ENCODE data around the gene TRRAP. TPM values are rescaled to one million over a fixed set of nuclear protein-coding genes. Genes with fewer than 3 reads are reported as not detected.

TRRAP gene
- polyA plus RNA-seq, 1 donor from 2014 or later = 12.9 TPM

DNA sequence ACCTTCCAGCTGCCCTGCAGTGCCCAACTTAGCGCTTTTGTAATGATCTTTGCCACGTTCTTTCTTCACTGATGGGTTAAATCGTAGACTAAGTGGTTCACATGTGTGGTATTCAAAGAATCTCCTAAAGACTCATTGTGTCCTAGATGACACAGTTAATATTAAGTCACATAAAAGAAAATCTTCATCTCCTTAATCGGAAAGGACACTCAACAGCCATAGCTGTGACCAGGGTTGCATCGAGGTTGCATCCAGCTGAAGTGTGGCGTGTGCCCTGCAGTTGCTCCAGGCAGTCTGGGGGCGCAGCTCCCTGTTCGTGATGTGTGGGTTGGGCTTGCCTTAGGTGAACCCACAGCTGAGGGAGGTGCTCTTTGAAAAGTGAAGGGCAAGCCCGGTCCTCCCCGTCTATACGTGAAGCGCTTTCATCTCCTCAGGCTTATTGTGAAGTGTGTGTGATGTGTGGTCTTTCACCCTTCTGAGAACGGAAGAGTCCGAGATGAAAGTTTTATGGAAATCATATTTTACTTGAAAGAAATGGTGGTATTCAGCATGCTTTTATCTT, 122.7 kb downstream of the TRRAP start:
- TF ChIP-seq EP300 (conservative IDR thresholded peaks at IDR 0.05; ENCODE audit: poor library complexity, severe bottlenecking) (no peak), EZH2 (IDR thresholded peaks at IDR 0.05; ENCODE audit: borderline replicate concordance, insufficient read depth, low read length, poor library complexity, severe bottlenecking) (no peak), MXI1 (conservative IDR thresholded peaks at IDR 0.05; ENCODE audit: poor library complexity, severe bottlenecking) (no peak), RAD21 (conservative IDR thresholded peaks at IDR 0.05) (no peak), TAF1 (IDR thresholded peaks at IDR 0.05; ENCODE audit: low read depth) (no peak), SMC3 (conservative IDR thresholded peaks at IDR 0.05; ENCODE audit: poor library complexity) (no peak), POLR2AphosphoS5 (IDR thresholded peaks at IDR 0.05) (no peak)
- TF ChIP-seq, protein P1, sequence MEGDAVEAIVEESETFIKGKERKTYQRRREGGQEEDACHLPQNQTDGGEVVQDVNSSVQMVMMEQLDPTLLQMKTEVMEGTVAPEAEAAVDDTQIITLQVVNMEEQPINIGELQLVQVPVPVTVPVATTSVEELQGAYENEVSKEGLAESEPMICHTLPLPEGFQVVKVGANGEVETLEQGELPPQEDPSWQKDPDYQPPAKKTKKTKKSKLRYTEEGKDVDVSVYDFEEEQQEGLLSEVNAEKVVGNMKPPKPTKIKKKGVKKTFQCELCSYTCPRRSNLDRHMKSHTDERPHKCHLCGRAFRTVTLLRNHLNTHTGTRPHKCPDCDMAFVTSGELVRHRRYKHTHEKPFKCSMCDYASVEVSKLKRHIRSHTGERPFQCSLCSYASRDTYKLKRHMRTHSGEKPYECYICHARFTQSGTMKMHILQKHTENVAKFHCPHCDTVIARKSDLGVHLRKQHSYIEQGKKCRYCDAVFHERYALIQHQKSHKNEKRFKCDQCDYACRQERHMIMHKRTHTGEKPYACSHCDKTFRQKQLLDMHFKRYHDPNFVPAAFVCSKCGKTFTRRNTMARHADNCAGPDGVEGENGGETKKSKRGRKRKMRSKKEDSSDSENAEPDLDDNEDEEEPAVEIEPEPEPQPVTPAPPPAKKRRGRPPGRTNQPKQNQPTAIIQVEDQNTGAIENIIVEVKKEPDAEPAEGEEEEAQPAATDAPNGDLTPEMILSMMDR (IDR thresholded peaks at IDR 0.05; ENCODE audit: poor library complexity, severe bottlenecking) = no peak
- TF ChIP-seq, protein P2, sequence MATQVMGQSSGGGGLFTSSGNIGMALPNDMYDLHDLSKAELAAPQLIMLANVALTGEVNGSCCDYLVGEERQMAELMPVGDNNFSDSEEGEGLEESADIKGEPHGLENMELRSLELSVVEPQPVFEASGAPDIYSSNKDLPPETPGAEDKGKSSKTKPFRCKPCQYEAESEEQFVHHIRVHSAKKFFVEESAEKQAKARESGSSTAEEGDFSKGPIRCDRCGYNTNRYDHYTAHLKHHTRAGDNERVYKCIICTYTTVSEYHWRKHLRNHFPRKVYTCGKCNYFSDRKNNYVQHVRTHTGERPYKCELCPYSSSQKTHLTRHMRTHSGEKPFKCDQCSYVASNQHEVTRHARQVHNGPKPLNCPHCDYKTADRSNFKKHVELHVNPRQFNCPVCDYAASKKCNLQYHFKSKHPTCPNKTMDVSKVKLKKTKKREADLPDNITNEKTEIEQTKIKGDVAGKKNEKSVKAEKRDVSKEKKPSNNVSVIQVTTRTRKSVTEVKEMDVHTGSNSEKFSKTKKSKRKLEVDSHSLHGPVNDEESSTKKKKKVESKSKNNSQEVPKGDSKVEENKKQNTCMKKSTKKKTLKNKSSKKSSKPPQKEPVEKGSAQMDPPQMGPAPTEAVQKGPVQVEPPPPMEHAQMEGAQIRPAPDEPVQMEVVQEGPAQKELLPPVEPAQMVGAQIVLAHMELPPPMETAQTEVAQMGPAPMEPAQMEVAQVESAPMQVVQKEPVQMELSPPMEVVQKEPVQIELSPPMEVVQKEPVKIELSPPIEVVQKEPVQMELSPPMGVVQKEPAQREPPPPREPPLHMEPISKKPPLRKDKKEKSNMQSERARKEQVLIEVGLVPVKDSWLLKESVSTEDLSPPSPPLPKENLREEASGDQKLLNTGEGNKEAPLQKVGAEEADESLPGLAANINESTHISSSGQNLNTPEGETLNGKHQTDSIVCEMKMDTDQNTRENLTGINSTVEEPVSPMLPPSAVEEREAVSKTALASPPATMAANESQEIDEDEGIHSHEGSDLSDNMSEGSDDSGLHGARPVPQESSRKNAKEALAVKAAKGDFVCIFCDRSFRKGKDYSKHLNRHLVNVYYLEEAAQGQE (IDR thresholded peaks at IDR 0.05; ENCODE audit: borderline replicate concordance) = no peak
- Histone ChIP-seq H4K20me1 (ENCODE audit: insufficient read depth) (no peaks in the 10 kb centered on the region), H3K9me3 (ENCODE audit: low read length) (no peaks in the 10 kb centered on the region), H3K9me2 (ENCODE audit: insufficient read depth, low read length) (no peaks in the 10 kb centered on the region), H3K9ac (ENCODE audit: low read length) (no peak overlapping the region), H3K27ac (ENCODE audit: low read length) (no peak overlapping the region), H3F3A (ENCODE audit: insufficient read depth, low read length, poor library complexity, severe bottlenecking) (no peaks in the 10 kb centered on the region), H3K4me2 (ENCODE audit: low read length) (no peak overlapping the region), H3K79me2 (replicated peaks; ENCODE audit: insufficient read depth, low read length) (no peaks in the 10 kb centered on the region), H3K36me3 (ENCODE audit: insufficient read depth, low read length) (no peaks in the 10 kb centered on the region), H3K4me3 (ENCODE audit: low read length) (no peak overlapping the region), H3K27me3 (ENCODE audit: insufficient read depth, low read depth, low read length) (no peaks in the 10 kb centered on the region), H2AFZ (ENCODE audit: low read depth, low read length) (no peak overlapping the region)

DNA sequence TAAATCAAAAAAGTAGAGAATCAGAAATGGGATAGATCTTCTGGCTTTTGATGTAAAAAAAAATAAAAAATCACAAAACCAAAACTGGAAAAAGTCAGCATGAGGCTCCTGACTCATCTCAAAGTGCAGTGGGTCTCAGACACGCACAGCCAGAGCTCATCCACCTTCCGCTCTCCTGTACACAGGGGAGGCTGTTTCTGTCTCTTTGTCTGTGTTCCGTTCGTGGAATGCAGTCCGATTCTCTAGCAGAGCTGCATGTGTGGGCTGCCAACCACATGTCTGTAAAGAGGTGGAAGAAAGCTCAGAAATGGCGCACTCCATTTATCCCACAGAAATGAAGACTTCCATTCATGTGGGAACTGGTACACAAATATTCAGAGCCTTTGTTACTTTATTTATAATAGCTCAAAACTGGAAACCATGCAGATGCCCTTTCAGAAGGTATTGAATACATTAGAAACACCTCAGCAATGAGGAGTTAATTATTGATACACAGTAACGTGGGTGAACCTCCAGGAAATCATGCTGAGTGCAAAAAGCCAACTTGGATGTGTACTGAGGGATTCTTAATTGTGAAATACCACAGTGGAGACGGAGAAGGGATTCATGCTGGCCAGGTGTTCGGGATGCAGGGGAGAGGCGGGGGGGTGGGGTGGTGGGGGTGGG, 123.3 kb downstream of the TRRAP start:
- Histone ChIP-seq H3K36me3 (ENCODE audit: insufficient read depth, low read length) (peaks cover 5% of the 10 kb centered on the region), H3K4me2 (ENCODE audit: low read length) (no peak overlapping the region)

More for the DNA sequence above, 123.3 kb downstream of the TRRAP start:
- H3K9me2 ChIP-seq (ENCODE audit: insufficient read depth, low read length) = no peaks in the 10 kb centered on the region
- H3K9ac ChIP-seq (ENCODE audit: low read length) = no peak overlapping the region
- TF ChIP-seq, protein P2 (IDR thresholded peaks at IDR 0.05; ENCODE audit: borderline replicate concordance) = no peak
- TF ChIP-seq SMC3 (conservative IDR thresholded peaks at IDR 0.05; ENCODE audit: poor library complexity) (no peak), MXI1 (conservative IDR thresholded peaks at IDR 0.05; ENCODE audit: poor library complexity, severe bottlenecking) (no peak), EP300 (conservative IDR thresholded peaks at IDR 0.05; ENCODE audit: poor library complexity, severe bottlenecking) (no peak), POLR2AphosphoS5 (IDR thresholded peaks at IDR 0.05) (no peak), TAF1 (IDR thresholded peaks at IDR 0.05; ENCODE audit: low read depth) (no peak)
- TF ChIP-seq, protein P1 (IDR thresholded peaks at IDR 0.05; ENCODE audit: poor library complexity, severe bottlenecking) = no peak
- no peaks in the 10 kb centered on the region for H3K27me3 ChIP-seq (ENCODE audit: insufficient read depth, low read depth, low read length)
- no peaks in the 10 kb centered on the region for H4K20me1 ChIP-seq (ENCODE audit: insufficient read depth)
- H3K27ac ChIP-seq (ENCODE audit: low read length) = no peak overlapping the region
- no peak overlapping the region for H3K4me3 ChIP-seq (ENCODE audit: low read length)
- no peaks in the 10 kb centered on the region for H3F3A ChIP-seq (ENCODE audit: insufficient read depth, low read length, poor library complexity, severe bottlenecking)
- no peak overlapping the region for H2AFZ ChIP-seq (ENCODE audit: low read depth, low read length)
- H3K79me2 ChIP-seq (replicated peaks; ENCODE audit: insufficient read depth, low read length) = no peaks in the 10 kb centered on the region
- H3K9me3 ChIP-seq (ENCODE audit: low read length) = no peaks in the 10 kb centered on the region

Data from neural cell (in vitro differentiated cells).